B cell (primary cell): Measurements from ENCODE around the gene KRT34. TPM values are rescaled to one million over a fixed set of nuclear protein-coding genes. Genes with fewer than 3 reads are reported as not detected.

ENCODE experiments used
- ATAC-seq: fragments of 200-7000 bp; cut with Tn5 transposase; one replicate; pipeline ENCODE4 v1.10.0; 2021; ENCODE audit warnings: low read depth, mild to moderate bottlenecking, moderate number of reproducible peaks, moderate library complexity
- CTCF ChIA-PET: fragments of 350-600 bp; sonication (Branson Sonifier 250); formaldehyde crosslinking; loops from one replicate; lab custom pipeline; 2021; ENCODE audit warnings: antibody characterized with exemption, inconsistent platforms; lab: Charles Lee
- POLR2A ChIA-PET: fragments of 350-600 bp; sonication (Branson Sonifier 250); formaldehyde crosslinking; loops from one replicate; lab custom pipeline; 2021; ENCODE audit warnings: antibody characterized with exemption; lab: Charles Lee
- DNase-seq: peaks from one replicate; pipeline ENCODE4 v3.0.0; 2013
- H2AFZ ChIP-seq: 2 replicates; pipeline ENCODE4 v1.6.1; 2012; ENCODE audit warnings: mild to moderate bottlenecking, low read depth, low read length; ENCODE audit not compliant: insufficient read depth, poor library complexity, severe bottlenecking
- H3K27ac ChIP-seq, 2 donors: 1 replicate in 1 of 2; 2 replicates in 1 of 2; pipeline ENCODE4 v1.5.1; 2012 to 2013; ENCODE audit warnings: low read length in 2 of 2, mild to moderate bottlenecking in 2 of 2, moderate library complexity in 1 of 2
- H3K27me3 ChIP-seq, 4 experiments: fragments of 200-600 bp in 1 of 4; sonication (generic) in 1 of 4; replicated peaks in 1 of 4; 1 replicate in 2 of 4; 2 replicates in 2 of 4; pipeline versions ENCODE4 v1.6.1 to v1.7.0; 2013 to 2016; ENCODE audit warnings: low read length in 3 of 4, mild to moderate bottlenecking in 2 of 4, mixed read lengths in 1 of 4, moderate library complexity in 1 of 4; ENCODE audit not compliant: insufficient read depth in 4 of 4, control insufficient read depth in 3 of 4; ENCODE audit errors: control extremely low read depth in 1 of 4
- H3K36me3 ChIP-seq, 2 experiments: replicated peaks in 1 of 2; 1 replicate in 1 of 2; 2 replicates in 1 of 2; pipeline versions ENCODE4 v1.6.1 to v1.7.1; 2013; ENCODE audit warnings: low read length in 1 of 2; ENCODE audit not compliant: insufficient read depth in 2 of 2, control insufficient read depth in 1 of 2; ENCODE audit errors: control extremely low read depth in 1 of 2, extremely low read depth in 1 of 2
- H3K4me1 ChIP-seq, 2 donors: fragments of 200-600 bp in 1 of 2; sonication (generic) in 1 of 2; 1 replicate in 1 of 2; 2 replicates in 1 of 2; pipeline versions ENCODE4 v1.5.1 to v1.6.1; 2013 to 2017; ENCODE audit warnings: low read length in 2 of 2; ENCODE audit not compliant: control insufficient read depth in 2 of 2, insufficient read depth in 2 of 2
- H3K4me2 ChIP-seq: replicated peaks from 2 replicates; pipeline ENCODE3; 2012; ENCODE audit warnings: mild to moderate bottlenecking, low read depth, low read length; ENCODE audit not compliant: poor library complexity, severe bottlenecking
- H3K4me3 ChIP-seq, 5 experiments: fragments of 200-600 bp in 1 of 5; sonication (generic) in 1 of 5; 1 replicate in 3 of 5; 2 replicates in 2 of 5; pipeline versions ENCODE4 v1.5.1 to v1.7.0; 2011 to 2016; ENCODE audit warnings: low read length in 4 of 5, mild to moderate bottlenecking in 4 of 5, low read depth in 2 of 5, control low read depth in 1 of 5, moderate library complexity in 1 of 5; ENCODE audit not compliant: insufficient read depth in 1 of 5; ENCODE audit errors: control extremely low read depth in 1 of 5, extremely low read depth in 1 of 5
- H3K79me2 ChIP-seq: fragments of 200-600 bp; sonication (generic); one replicate; pipeline ENCODE4 v1.6.0; 2016; ENCODE audit warnings: low read length; ENCODE audit not compliant: control insufficient read depth, insufficient read depth
- H3K9ac ChIP-seq: fragments of 200-600 bp; sonication (generic); 2 replicates; pipeline ENCODE4 v1.6.1; 2017; ENCODE audit warnings: mild to moderate bottlenecking, low read length, moderate library complexity
- H3K9me3 ChIP-seq, 3 donors: one replicate each; pipeline versions ENCODE4 v1.6.1 to v1.7.1; 2013; ENCODE audit warnings: low read length in 2 of 3; ENCODE audit not compliant: control insufficient read depth in 2 of 3, insufficient read depth in 1 of 3; ENCODE audit errors: control extremely low read depth in 1 of 3
- H4K20me1 ChIP-seq: 2 replicates; pipeline ENCODE4 v1.6.0; 2012; ENCODE audit warnings: mild to moderate bottlenecking, low read length; ENCODE audit not compliant: insufficient read depth, control insufficient read depth, poor library complexity, severe bottlenecking
- H3K27ac Mint-ChIP-seq: one replicate; pipeline ENCODE4 v1.8.0; 2021; ENCODE audit warnings: mixed read lengths
- H3K27me3 Mint-ChIP-seq: one replicate; pipeline ENCODE4 v1.8.0; 2021; ENCODE audit warnings: mixed read lengths
- H3K4me1 Mint-ChIP-seq: one replicate; pipeline ENCODE4 v1.8.0; 2021; ENCODE audit warnings: mixed read lengths
- H3K4me3 Mint-ChIP-seq: one replicate; pipeline ENCODE4 v1.8.0; 2021; ENCODE audit warnings: mixed read lengths
- H3K9me3 Mint-ChIP-seq: one replicate; pipeline ENCODE4 v1.8.0; 2022; ENCODE audit warnings: mixed read lengths; ENCODE audit not compliant: insufficient read depth
- EZH2 ChIP-seq: IDR thresholded peaks from 2 replicates; pipeline ENCODE4 v1.6.1; 2012; ENCODE audit warnings: borderline replicate concordance, low read depth, mild to moderate bottlenecking, moderate library complexity, low read length; ENCODE audit not compliant: insufficient read depth, poor library complexity, severe bottlenecking
- WGBS: methylation state at CpG from one replicate; pipeline ENCODE4 v1.1.5; 2013; ENCODE audit warnings: missing lambda C conversion rate; ENCODE audit not compliant: insufficient coverage; 5-methylcytosine and 5-hydroxymethylcytosine counted together
- intact Hi-C: fragments of 100-400 bp; cut with micrococcal nuclease; formaldehyde crosslinking; loops from one replicate; pipeline ENCODE4 v1.10.0; 2022
- polyA plus RNA-seq: library from polyadenylated mRNA; depleted of rRNA; stranded (reverse); fragments of >200 nt; gene quantifications from 2 replicates; pipeline ENCODE4 v1.2.3, GENCODE V29; 2012
- total RNA-seq, 2 donors: library from RNA; stranded (reverse); fragments of 120-200 nt in 1 of 2; gene quantifications; 1 replicate in 1 of 2; 2 replicates in 1 of 2; pipeline versions ENCODE4 v1.2.3 to v1.2.4, GENCODE V29; 2013 to 2022
- TF ChIP-seq, protein P1 (sequence below): fragments of 200-600 bp; IDR thresholded peaks from one replicate; pipeline ENCODE4 v1.8.0; 2022; ENCODE audit warnings: antibody characterized with exemption, mild to moderate bottlenecking

Gene KRT34
- total and polyA plus RNA-seq, 2 donors (not counting 1 experiment from before 2014, with no cell fraction given): not detected

DNA sequence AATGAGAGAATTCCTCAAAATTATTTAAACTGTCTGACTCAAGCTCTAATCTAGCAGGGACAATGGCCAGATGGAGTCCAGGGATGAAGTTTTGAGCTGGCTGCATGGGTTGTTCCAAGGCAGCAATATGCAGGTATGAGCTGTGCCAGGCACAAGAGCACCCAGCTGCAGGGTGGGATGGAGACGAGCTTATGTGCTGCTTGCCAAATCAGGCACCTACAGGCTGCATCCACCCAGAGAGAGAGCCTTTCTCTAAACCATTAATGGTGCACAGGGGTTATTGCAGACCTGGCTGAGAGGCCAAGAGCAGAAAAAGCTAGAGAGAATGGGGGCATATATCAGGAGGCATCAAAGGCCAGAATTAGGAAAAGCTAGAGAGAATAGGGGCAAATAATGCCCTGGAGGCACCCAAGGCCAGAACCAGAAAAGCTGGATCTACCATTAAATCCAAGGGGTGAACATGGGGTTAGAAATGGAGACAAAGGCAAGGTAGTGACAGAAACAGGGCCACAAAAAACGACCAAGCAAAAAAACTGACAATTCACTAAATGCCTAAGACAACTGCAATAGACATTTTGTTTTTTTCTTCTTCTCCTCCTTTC lies 42.4 kb downstream of the KRT34 start:
- no peaks in the 10 kb centered on the region for H4K20me1 ChIP-seq
- H3K4me3 ChIP-seq: no peak overlapping the region
- no peak overlapping the region for H3K4me3 Mint-ChIP-seq

DNA sequence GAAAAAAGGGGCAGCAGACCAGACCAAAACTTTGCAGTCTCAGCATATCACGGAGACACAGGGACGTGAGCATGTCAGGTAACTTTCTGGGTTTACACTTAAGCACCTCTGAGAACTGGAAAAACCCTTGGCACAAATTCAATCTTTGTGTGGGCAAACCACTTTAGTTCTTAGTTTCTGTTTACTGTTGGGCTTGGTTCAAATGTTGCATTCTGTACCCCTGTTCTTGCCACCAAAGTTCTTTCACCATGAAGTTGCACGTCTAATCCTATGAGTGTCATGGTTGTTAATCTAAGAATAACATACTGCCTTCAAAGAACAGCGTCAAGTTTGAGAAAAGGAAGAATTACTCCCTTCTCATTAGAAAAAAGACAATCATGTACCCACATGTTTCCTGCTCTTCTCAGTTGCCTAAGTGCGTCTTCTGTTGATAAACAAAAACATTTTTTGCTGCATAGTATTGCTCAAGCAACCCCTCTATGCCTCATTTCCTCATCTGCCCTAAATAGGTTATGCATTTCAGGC lies 43.1 kb downstream of the KRT34 start:
- WGBS: 26% methylated on average over 3 of the region's 5 CpGs
- Histone ChIP-seq H3K27me3 (peaks cover 0 to 11% (median 0%) of the 10 kb centered on the region in 4 experiments), H3K79me2 (no peaks in the 10 kb centered on the region), H3K4me1 (peaks cover 0 to 13% of the 10 kb centered on the region in 2 donors), H2AFZ (no peak overlapping the region), H3K4me3 (no peak overlapping the region), H3K9ac (no peak overlapping the region), H3K36me3 (no peaks in the 10 kb centered on the region), H4K20me1 (no peaks in the 10 kb centered on the region), H3K4me2 (no peak overlapping the region), H3K9me3 (peaks cover 0 to 10% (median 0%) of the 10 kb centered on the region in 3 donors), H3K27ac (no peak overlapping the region)
- H3K9me3 Mint-ChIP-seq: peaks cover 6% of the 10 kb centered on the region
- ATAC-seq: no peak
- DNase-seq: no peak
- H3K27me3 Mint-ChIP-seq: peaks cover 16% of the 10 kb centered on the region
- POLR2A ChIA-PET: no interaction called here
- H3K4me1 Mint-ChIP-seq: peaks cover 8% of the 10 kb centered on the region
- H3K4me3 Mint-ChIP-seq: no peak overlapping the region
- intact Hi-C loops: no loop called here
- TF ChIP-seq, protein P1, sequence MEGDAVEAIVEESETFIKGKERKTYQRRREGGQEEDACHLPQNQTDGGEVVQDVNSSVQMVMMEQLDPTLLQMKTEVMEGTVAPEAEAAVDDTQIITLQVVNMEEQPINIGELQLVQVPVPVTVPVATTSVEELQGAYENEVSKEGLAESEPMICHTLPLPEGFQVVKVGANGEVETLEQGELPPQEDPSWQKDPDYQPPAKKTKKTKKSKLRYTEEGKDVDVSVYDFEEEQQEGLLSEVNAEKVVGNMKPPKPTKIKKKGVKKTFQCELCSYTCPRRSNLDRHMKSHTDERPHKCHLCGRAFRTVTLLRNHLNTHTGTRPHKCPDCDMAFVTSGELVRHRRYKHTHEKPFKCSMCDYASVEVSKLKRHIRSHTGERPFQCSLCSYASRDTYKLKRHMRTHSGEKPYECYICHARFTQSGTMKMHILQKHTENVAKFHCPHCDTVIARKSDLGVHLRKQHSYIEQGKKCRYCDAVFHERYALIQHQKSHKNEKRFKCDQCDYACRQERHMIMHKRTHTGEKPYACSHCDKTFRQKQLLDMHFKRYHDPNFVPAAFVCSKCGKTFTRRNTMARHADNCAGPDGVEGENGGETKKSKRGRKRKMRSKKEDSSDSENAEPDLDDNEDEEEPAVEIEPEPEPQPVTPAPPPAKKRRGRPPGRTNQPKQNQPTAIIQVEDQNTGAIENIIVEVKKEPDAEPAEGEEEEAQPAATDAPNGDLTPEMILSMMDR: no peak
- no peak for TF ChIP-seq EZH2
- peak overlapping the region; percentile 11 for H3K27ac Mint-ChIP-seq
- CTCF ChIA-PET: interaction anchor here (1.5 kb wide), 1 partner anchor 10 kb away, joined by 6 read pairs; no protein-coding TSS in a partner anchor

More for the DNA sequence above, 42.4 kb downstream of the KRT34 start:
- WGBS: 75% methylated on average over 2 of the region's 2 CpGs
- Histone ChIP-seq H3K79me2 (no peaks in the 10 kb centered on the region), H3K9me3 (peaks cover 0 to 10% (median 0%) of the 10 kb centered on the region in 3 donors), H3K4me1 (peaks cover 0 to 11% of the 10 kb centered on the region in 2 donors), H3K36me3 (no peaks in the 10 kb centered on the region), H3K9ac (no peak overlapping the region), H3K27me3 (peaks cover 0 to 11% (median 0%) of the 10 kb centered on the region in 4 experiments), H3K27ac (no peak overlapping the region), H2AFZ (no peak overlapping the region), H3K4me2 (no peak overlapping the region)
- no peak for TF ChIP-seq EZH2
- TF ChIP-seq, protein P1: no peak
- intact Hi-C loops: no loop called here
- H3K9me3 Mint-ChIP-seq: peaks cover 6% of the 10 kb centered on the region
- peaks cover 16% of the 10 kb centered on the region for H3K27me3 Mint-ChIP-seq
- H3K4me1 Mint-ChIP-seq: peaks cover 4% of the 10 kb centered on the region
- no peak for DNase-seq
- ChIA-PET CTCF (interaction anchor here (1.5 kb wide), 1 partner anchor 11 kb away, joined by 6 read pairs; no protein-coding TSS in a partner anchor), POLR2A (no interaction called here)
- H3K27ac Mint-ChIP-seq: no peak overlapping the region
- no peak for ATAC-seq
